Measurements from ENCODE around the gene ATXN1. TPM values are rescaled to one million over a fixed set of nuclear protein-coding genes. Genes with fewer than 3 reads are reported as not detected.

ATXN1 gene
- total and polyA plus RNA-seq, 2 experiments from 2014 or later = 4.8 to 9.1 TPM

DNA sequence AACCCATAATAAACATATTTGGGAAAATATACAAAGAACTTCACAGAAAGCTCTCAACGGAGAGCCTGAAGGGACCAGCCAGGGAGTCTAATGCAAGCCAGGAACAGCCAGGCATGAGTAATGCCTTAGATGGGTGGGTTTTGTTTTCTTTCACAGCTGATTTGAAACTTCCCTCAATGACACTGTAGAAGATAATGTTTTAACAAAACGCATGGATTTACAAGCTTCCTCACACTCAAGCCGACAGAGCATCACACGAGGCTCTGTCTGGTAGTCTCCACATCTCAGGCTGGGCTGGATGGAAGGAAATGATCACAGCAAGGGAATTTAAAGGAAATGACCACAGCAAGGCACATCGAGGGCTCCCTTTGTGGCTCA is 409.0 kb downstream of the ATXN1 start (continued):
- TF ChIP-seq CTCF (conservative IDR thresholded peaks at IDR 0.05; ENCODE audit: low read depth in 2 of 2) (no peak), ZNF331 (CRISPR knock-in tag; IDR thresholded peaks at IDR 0.05; ENCODE audit: low read depth) (no peak), ZNF114 (CRISPR knock-in tag; IDR thresholded peaks at IDR 0.05) (no peak), EZH2phosphoT487 (IDR thresholded peaks at IDR 0.05; ENCODE audit: unreplicated experiment) (no peak), NANOG (IDR thresholded peaks at IDR 0.05; ENCODE audit: borderline replicate concordance) (no peak), CREB1 (CRISPR knock-in tag; IDR thresholded peaks at IDR 0.05; ENCODE audit: low read depth) (no peak), JUNB (IDR thresholded peaks at IDR 0.05; ENCODE audit: unreplicated experiment) (no peak)

DNA sequence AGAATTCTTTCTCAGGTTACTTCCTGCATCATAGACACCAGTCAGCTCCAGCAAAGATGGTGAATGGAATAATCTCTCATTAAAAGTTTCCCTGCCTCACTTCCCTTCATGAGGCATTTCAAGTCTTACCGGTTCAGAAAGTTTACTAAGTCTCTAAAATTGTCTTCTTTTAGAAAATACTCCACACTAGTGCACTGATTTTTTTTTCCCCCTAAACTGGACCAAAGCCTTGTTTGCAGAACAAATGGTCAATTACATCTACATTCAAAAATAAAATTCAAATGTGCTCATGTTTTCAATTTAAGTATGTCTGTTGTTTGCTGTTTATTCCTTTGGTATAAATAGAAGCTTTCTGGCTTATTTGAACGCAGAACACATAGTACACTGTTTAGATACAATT is 411.7 kb downstream of the ATXN1 start:
- Mint-ChIP-seq H3K4me1 (peaks cover 7% of the 10 kb centered on the region; the same call in 2 of the 3 replicates), H3K27me3 (ENCODE audit: insufficient read depth, low read depth, poor library complexity) (peaks cover 6% of the 10 kb centered on the region), H3K36me3 (ENCODE audit: low read depth) (no peaks in the 10 kb centered on the region), H3K27ac (no peak overlapping the region), H3K9me3 (no peaks in the 10 kb centered on the region), H3K4me3 (no peak overlapping the region)
- 0 out of 2 replicates have a peak, but pooled peaks cover 6% of the 10 kb centered on the region for H3K4me1 ChIP-seq (ENCODE audit: insufficient read depth)
- ATAC-seq (no peak), DNase-seq (ENCODE audit: low spot score) (no peak)
- no peak overlapping the region for H3K4me2 ChIP-seq
- H3K27me3 ChIP-seq (ENCODE audit: insufficient read depth) = no peaks in the 10 kb centered on the region
- H2AFZ ChIP-seq = no peak overlapping the region
- no peaks in the 10 kb centered on the region for H3K9me2 ChIP-seq (ENCODE audit: insufficient read depth)
- no peaks in the 10 kb centered on the region for H4K20me1 ChIP-seq (replicated peaks; ENCODE audit: insufficient read depth)
- H3K79me2 ChIP-seq (replicated peaks; ENCODE audit: insufficient read depth) = no peaks in the 10 kb centered on the region
- no peaks in the 10 kb centered on the region for H3F3A ChIP-seq (replicated peaks; ENCODE audit: low read depth)
- H3K36me3 ChIP-seq (ENCODE audit: insufficient read depth) = no peaks in the 10 kb centered on the region
- H3K4me3 ChIP-seq = no peak overlapping the region
- H3K27ac ChIP-seq (ENCODE audit: low read depth) = no peak overlapping the region
- TF ChIP-seq, protein P1, sequence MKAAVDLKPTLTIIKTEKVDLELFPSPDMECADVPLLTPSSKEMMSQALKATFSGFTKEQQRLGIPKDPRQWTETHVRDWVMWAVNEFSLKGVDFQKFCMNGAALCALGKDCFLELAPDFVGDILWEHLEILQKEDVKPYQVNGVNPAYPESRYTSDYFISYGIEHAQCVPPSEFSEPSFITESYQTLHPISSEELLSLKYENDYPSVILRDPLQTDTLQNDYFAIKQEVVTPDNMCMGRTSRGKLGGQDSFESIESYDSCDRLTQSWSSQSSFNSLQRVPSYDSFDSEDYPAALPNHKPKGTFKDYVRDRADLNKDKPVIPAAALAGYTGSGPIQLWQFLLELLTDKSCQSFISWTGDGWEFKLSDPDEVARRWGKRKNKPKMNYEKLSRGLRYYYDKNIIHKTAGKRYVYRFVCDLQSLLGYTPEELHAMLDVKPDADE (IDR thresholded peaks at IDR 0.05) = no peak
- TF ChIP-seq CTCF (conservative IDR thresholded peaks at IDR 0.05; ENCODE audit: low read depth in 2 of 2) = no peak
- TF ChIP-seq, protein P2, sequence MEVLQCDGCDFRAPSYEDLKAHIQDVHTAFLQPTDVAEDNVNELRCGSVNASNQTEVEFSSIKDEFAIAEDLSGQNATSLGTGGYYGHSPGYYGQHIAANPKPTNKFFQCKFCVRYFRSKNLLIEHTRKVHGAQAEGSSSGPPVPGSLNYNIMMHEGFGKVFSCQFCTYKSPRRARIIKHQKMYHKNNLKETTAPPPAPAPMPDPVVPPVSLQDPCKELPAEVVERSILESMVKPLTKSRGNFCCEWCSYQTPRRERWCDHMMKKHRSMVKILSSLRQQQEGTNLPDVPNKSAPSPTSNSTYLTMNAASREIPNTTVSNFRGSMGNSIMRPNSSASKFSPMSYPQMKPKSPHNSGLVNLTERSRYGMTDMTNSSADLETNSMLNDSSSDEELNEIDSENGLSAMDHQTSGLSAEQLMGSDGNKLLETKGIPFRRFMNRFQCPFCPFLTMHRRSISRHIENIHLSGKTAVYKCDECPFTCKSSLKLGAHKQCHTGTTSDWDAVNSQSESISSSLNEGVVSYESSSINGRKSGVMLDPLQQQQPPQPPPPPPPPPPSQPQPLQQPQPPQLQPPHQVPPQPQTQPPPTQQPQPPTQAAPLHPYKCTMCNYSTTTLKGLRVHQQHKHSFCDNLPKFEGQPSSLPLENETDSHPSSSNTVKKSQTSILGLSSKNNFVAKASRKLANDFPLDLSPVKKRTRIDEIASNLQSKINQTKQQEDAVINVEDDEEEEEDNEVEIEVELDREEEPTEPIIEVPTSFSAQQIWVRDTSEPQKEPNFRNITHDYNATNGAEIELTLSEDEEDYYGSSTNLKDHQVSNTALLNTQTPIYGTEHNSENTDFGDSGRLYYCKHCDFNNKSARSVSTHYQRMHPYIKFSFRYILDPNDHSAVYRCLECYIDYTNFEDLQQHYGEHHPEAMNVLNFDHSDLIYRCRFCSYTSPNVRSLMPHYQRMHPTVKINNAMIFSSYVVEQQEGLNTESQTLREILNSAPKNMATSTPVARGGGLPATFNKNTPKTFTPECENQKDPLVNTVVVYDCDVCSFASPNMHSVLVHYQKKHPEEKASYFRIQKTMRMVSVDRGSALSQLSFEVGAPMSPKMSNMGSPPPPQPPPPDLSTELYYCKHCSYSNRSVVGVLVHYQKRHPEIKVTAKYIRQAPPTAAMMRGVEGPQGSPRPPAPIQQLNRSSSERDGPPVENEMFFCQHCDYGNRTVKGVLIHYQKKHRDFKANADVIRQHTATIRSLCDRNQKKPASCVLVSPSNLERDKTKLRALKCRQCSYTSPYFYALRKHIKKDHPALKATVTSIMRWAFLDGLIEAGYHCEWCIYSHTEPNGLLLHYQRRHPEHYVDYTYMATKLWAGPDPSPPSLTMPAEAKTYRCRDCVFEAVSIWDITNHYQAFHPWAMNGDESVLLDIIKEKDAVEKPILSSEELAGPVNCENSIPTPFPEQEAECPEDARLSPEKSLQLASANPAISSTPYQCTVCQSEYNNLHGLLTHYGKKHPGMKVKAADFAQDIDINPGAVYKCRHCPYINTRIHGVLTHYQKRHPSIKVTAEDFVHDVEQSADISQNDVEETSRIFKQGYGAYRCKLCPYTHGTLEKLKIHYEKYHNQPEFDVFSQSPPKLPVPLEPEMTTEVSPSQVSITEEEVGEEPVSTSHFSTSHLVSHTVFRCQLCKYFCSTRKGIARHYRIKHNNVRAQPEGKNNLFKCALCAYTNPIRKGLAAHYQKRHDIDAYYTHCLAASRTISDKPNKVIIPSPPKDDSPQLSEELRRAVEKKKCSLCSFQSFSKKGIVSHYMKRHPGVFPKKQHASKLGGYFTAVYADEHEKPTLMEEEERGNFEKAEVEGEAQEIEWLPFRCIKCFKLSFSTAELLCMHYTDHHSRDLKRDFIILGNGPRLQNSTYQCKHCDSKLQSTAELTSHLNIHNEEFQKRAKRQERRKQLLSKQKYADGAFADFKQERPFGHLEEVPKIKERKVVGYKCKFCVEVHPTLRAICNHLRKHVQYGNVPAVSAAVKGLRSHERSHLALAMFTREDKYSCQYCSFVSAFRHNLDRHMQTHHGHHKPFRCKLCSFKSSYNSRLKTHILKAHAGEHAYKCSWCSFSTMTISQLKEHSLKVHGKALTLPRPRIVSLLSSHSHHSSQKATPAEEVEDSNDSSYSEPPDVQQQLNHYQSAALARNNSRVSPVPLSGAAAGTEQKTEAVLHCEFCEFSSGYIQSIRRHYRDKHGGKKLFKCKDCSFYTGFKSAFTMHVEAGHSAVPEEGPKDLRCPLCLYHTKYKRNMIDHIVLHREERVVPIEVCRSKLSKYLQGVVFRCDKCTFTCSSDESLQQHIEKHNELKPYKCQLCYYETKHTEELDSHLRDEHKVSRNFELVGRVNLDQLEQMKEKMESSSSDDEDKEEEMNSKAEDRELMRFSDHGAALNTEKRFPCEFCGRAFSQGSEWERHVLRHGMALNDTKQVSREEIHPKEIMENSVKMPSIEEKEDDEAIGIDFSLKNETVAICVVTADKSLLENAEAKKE (CRISPR knock-in tag; IDR thresholded peaks at IDR 0.05) = no peak
- TF ChIP-seq CREB1 (CRISPR knock-in tag; IDR thresholded peaks at IDR 0.05; ENCODE audit: low read depth) = no peak
- TF ChIP-seq EZH2 (IDR thresholded peaks at IDR 0.05; ENCODE audit: low read depth, unreplicated experiment) = no peak
- TF ChIP-seq STAT1 (IDR thresholded peaks at IDR 0.05; ENCODE audit: unreplicated experiment) = no peak
- no peak for TF ChIP-seq ZNF114 (CRISPR knock-in tag; IDR thresholded peaks at IDR 0.05)
- TF ChIP-seq EZH2phosphoT487 (IDR thresholded peaks at IDR 0.05; ENCODE audit: unreplicated experiment) = no peak

Measured in GM23338 (cell line).